Right ventricle myocardium inferior (tissue), 1 donor: ENCODE measurements around the gene CHCHD3. TPM values are rescaled to one million over a fixed set of nuclear protein-coding genes. Genes with fewer than 3 reads are reported as not detected.

Source experiments
- ATAC-seq: fragments of 200-7000 bp; cut with Tn5 transposase; one replicate; pipeline ENCODE4 v1.9.1; 2020; ENCODE audit warnings: mild to moderate bottlenecking, moderate library complexity
- DNase-seq: peaks from one replicate; pipeline ENCODE4 v3.0.0; 2021; ENCODE audit errors: missing footprints
- intact Hi-C: fragments of 100-400 bp; cut with DNase I; formaldehyde crosslinking; loops from one replicate; pipeline ENCODE4 v1.11.0; 2022
- total RNA-seq: library from RNA; stranded (reverse); fragmentation: NEBNext Ultra II Directional; extraction: Animal tissue kit (Norgen Biotek cat#: 25700); gene quantifications from one replicate; pipeline ENCODE4 v1.2.1, GENCODE V29; 2021
- donor health status: DM: no; HTN: yes; CAD: no; lungs with severe emphysema.

CHCHD3 gene
- total RNA-seq, 1 donor from 2014 or later, result 169 TPM

- intact Hi-C loops, result no loop called here
- DNase-seq, result no peak
Observed at GRCh38 chr7:132777956-132778355, 303.9 kb downstream of the CHCHD3 start.

GRCh38 chr7:132777414-132777813, 304.5 kb downstream of the CHCHD3 start:
- ATAC-seq (no peak), DNase-seq (no peak)
- intact Hi-C loops, result no loop called here

More at GRCh38 chr7:132777956-132778355, 303.9 kb downstream of the CHCHD3 start:
- no peak for ATAC-seq

- no peak for DNase-seq
- no peak for ATAC-seq
- intact Hi-C loops, result no loop called here
Observed at GRCh38 chr7:132776048-132776620, 305.8 kb downstream of the CHCHD3 start.

GRCh38 chr7:132773527-132773956, 308.3 kb downstream of the CHCHD3 start:
- DNase-seq, result no peak
- intact Hi-C loops, result no loop called here
- no peak for ATAC-seq

- DNase-seq (no peak), ATAC-seq (no peak)
- intact Hi-C loops, result no loop called here
Observed at GRCh38 chr7:132771301-132771730, 310.6 kb downstream of the CHCHD3 start.

GRCh38 chr7:132770055-132770454, 311.8 kb downstream of the CHCHD3 start:
- no peak for ATAC-seq
- no peak for DNase-seq
- intact Hi-C loops, result no loop called here

GRCh38 chr7:132769280-132769679, 312.6 kb downstream of the CHCHD3 start:
- no peak for ATAC-seq
- DNase-seq, result no peak
- intact Hi-C loops, result no loop called here

- DNase-seq (no peak), ATAC-seq (no peak)
- intact Hi-C loops, result no loop called here
Observed at GRCh38 chr7:132768099-132768498, 313.8 kb downstream of the CHCHD3 start.

GRCh38 chr7:132767378-132767777, 314.5 kb downstream of the CHCHD3 start:
- ATAC-seq, result no peak
- intact Hi-C loops, result no loop called here
- no peak for DNase-seq

- ATAC-seq (no peak), DNase-seq (no peak)
- intact Hi-C loops, result no loop called here
Observed at GRCh38 chr7:132766660-132767059, 315.2 kb downstream of the CHCHD3 start.

- no peak for ATAC-seq
- intact Hi-C loops, result no loop called here
Observed at GRCh38 chr7:132765861-132766260, 316.0 kb downstream of the CHCHD3 start.

GRCh38 chr7:132764762-132765161, 317.1 kb downstream of the CHCHD3 start:
- DNase-seq, result no peak
- intact Hi-C loops, result no loop called here
- ATAC-seq, result no peak

More at GRCh38 chr7:132765861-132766260, 316.0 kb downstream of the CHCHD3 start:
- DNase-seq, result no peak

- intact Hi-C loops, result no loop called here
- DNase-seq (no peak), ATAC-seq (no peak)
Observed at GRCh38 chr7:132760866-132761265, 321.0 kb downstream of the CHCHD3 start.

GRCh38 chr7:132760244-132760623, 321.7 kb downstream of the CHCHD3 start:
- ATAC-seq (no peak), DNase-seq (no peak)
- intact Hi-C loops, result no loop called here

GRCh38 chr7:132759482-132760243, 322.2 kb downstream of the CHCHD3 start:
- intact Hi-C loops, result no loop called here
- ATAC-seq, result peak; percentile 24

GRCh38 chr7:132758986-132759385, 322.9 kb downstream of the CHCHD3 start:
- ATAC-seq (no peak), DNase-seq (no peak)
- intact Hi-C loops, result no loop called here

More at GRCh38 chr7:132759482-132760243, 322.2 kb downstream of the CHCHD3 start:
- peak; percentile 66 for DNase-seq

- intact Hi-C loops, result no loop called here
- ATAC-seq (no peak), DNase-seq (no peak)
Observed at GRCh38 chr7:132757783-132758182, 324.1 kb downstream of the CHCHD3 start.

- intact Hi-C loops, result no loop called here
- DNase-seq, result no peak
- ATAC-seq, result no peak
Observed at GRCh38 chr7:132756484-132756990, 325.4 kb downstream of the CHCHD3 start.

GRCh38 chr7:132755538-132756483, 326.1 kb downstream of the CHCHD3 start:
- DNase-seq (no peak), ATAC-seq (no peak)
- intact Hi-C loops, result no loop called here
